Measurements from ENCODE around the gene DYNC1LI1. TPM values are rescaled to one million over a fixed set of nuclear protein-coding genes. Genes with fewer than 3 reads are reported as not detected.
"Not testable (repeated sequence)": the region's sequence is repeated elsewhere in the genome, so short reads cannot be mapped to it uniquely, and the experiment has no call there.

DYNC1LI1 gene
- total and polyA plus RNA-seq, 2 experiments from 2014 or later: 45.1 to 48.0 TPM

- DNase-seq (ENCODE audit: low spot score); H3K4me3 ChIP-seq; ATAC-seq; H3K27me3 ChIP-seq (ENCODE audit: insufficient read depth); H3K4me1 ChIP-seq (ENCODE audit: insufficient read depth); H2AFZ ChIP-seq; H3F3A ChIP-seq (replicated peaks; ENCODE audit: low read depth); H4K20me1 ChIP-seq (replicated peaks; ENCODE audit: insufficient read depth); H3K36me3 Mint-ChIP-seq (ENCODE audit: low read depth); H3K4me2 ChIP-seq; H3K4me1 Mint-ChIP-seq; H3K27me3 Mint-ChIP-seq (ENCODE audit: insufficient read depth, low read depth, poor library complexity); H3K79me2 ChIP-seq (replicated peaks; ENCODE audit: insufficient read depth); H3K27ac ChIP-seq (ENCODE audit: low read depth); H3K36me3 ChIP-seq (ENCODE audit: insufficient read depth); H3K9me2 ChIP-seq (ENCODE audit: insufficient read depth); H3K9me3 Mint-ChIP-seq; H3K4me3 Mint-ChIP-seq; H3K27ac Mint-ChIP-seq: not testable (repeated sequence)
These were observed 8.0 kb upstream of the DYNC1LI1 start for GRCh38 chr3:32578669-32579068.

GRCh38 chr3:32577581-32578556 lies 7.2 kb upstream of the DYNC1LI1 start:
- Mint-ChIP-seq H3K36me3 (ENCODE audit: low read depth) (no peaks in the 10 kb centered on the region), H3K9me3 (no peaks in the 10 kb centered on the region; the same call in 2 of the 3 replicates), H3K27ac (no peak overlapping the region), H3K4me3 (no peak overlapping the region), H3K4me1 (peaks cover 5% of the 10 kb centered on the region), H3K27me3 (ENCODE audit: insufficient read depth, low read depth, poor library complexity) (no peaks in the 10 kb centered on the region)
- Histone ChIP-seq H3K4me1 (ENCODE audit: insufficient read depth) (peaks cover 5% of the 10 kb centered on the region; the same call in 1 of the 2 replicates), H3K27ac (ENCODE audit: low read depth) (no peak overlapping the region), H3K9me2 (ENCODE audit: insufficient read depth) (0 out of 2 replicates have a peak, but pooled peaks cover 6% of the 10 kb centered on the region), H2AFZ (no peak overlapping the region), H3F3A (replicated peaks; ENCODE audit: low read depth) (peaks cover 3% of the 10 kb centered on the region; the same call in 1 of the 2 replicates), H3K27me3 (ENCODE audit: insufficient read depth) (no peaks in the 10 kb centered on the region), H3K79me2 (replicated peaks; ENCODE audit: insufficient read depth) (peaks cover 3% of the 10 kb centered on the region), H3K4me2 (no peak overlapping the region), H3K36me3 (ENCODE audit: insufficient read depth) (no peaks in the 10 kb centered on the region), H3K4me3 (no peak overlapping the region), H4K20me1 (replicated peaks; ENCODE audit: insufficient read depth) (no peaks in the 10 kb centered on the region)
- DNase-seq (ENCODE audit: low spot score): no peak
- no peak for ATAC-seq
- TF ChIP-seq STAT1 (IDR thresholded peaks at IDR 0.05; ENCODE audit: unreplicated experiment): no peak
- TF ChIP-seq POLR2AphosphoS5 (IDR thresholded peaks at IDR 0.05; ENCODE audit: low read depth): no peak
- no peak for TF ChIP-seq ZNF114 (CRISPR knock-in tag; IDR thresholded peaks at IDR 0.05)
- no peak for TF ChIP-seq ETS1 (IDR thresholded peaks at IDR 0.05)
- no peak for TF ChIP-seq CTCF (conservative IDR thresholded peaks at IDR 0.05; ENCODE audit: low read depth in 2 of 2)
- TF ChIP-seq NANOG (IDR thresholded peaks at IDR 0.05; ENCODE audit: borderline replicate concordance): no peak
- TF ChIP-seq CREB1 (CRISPR knock-in tag; IDR thresholded peaks at IDR 0.05; ENCODE audit: low read depth): no peak
- TF ChIP-seq EZH2 (IDR thresholded peaks at IDR 0.05; ENCODE audit: low read depth, unreplicated experiment): no peak
- TF ChIP-seq ZNF462 (CRISPR knock-in tag; IDR thresholded peaks at IDR 0.05): no peak

Measured in GM23338 (cell line).